Activated CD4-positive, alpha-beta T cell treated with anti-CD3 and anti-CD28 coated beads for 36 hours (primary cell): ENCODE results near the gene OSBPL2. TPM values are rescaled to one million over a fixed set of nuclear protein-coding genes. Genes with fewer than 3 reads are reported as not detected.

ENCODE experiments used
- ATAC-seq: fragments of 200-7000 bp; cut with Tn5 transposase; one replicate; pipeline ENCODE4 v1.10.0; 2021; ENCODE audit warnings: mild to moderate bottlenecking, moderate library complexity
- CTCF ChIA-PET: fragments of 350-600 bp; sonication (Branson Sonifier 250); formaldehyde crosslinking; loops from one replicate; lab custom pipeline; 2021; ENCODE audit warnings: antibody characterized with exemption; lab: Charles Lee
- POLR2A ChIA-PET: fragments of 350-600 bp; sonication (Branson Sonifier 250); formaldehyde crosslinking; loops from one replicate; lab custom pipeline; 2021; ENCODE audit warnings: antibody characterized with exemption, inconsistent platforms; lab: Charles Lee
- DNase-seq: peaks from one replicate; pipeline ENCODE4 v3.0.0-alpha.2; 2020
- H3K27ac Mint-ChIP-seq: one replicate; pipeline ENCODE4 v1.8.0; 2021; ENCODE audit warnings: mixed read lengths
- H3K27me3 Mint-ChIP-seq: one replicate; pipeline ENCODE4 v1.8.0; 2021; ENCODE audit warnings: mixed read lengths
- H3K36me3 Mint-ChIP-seq: one replicate; pipeline ENCODE4 v1.8.0; 2021; ENCODE audit warnings: low read depth, mixed read lengths
- H3K4me1 Mint-ChIP-seq: one replicate; pipeline ENCODE4 v1.8.0; 2021; ENCODE audit warnings: mixed read lengths
- H3K4me3 Mint-ChIP-seq: one replicate; pipeline ENCODE4 v1.8.0; 2021; ENCODE audit warnings: mild to moderate bottlenecking, moderate library complexity, mixed read lengths
- H3K9me3 Mint-ChIP-seq: one replicate; pipeline ENCODE4 v1.8.0; 2021; ENCODE audit warnings: low read depth, mixed read lengths
- intact Hi-C, 2 experiments: fragments of 100-400 bp; cut with DNase I in 1 of 2; cut with micrococcal nuclease in 1 of 2; formaldehyde crosslinking; loops; one replicate each; pipeline versions ENCODE4 v1.14.2 to v1.15.1; 2022 to 2024; cut with DNase I, micrococcal nuclease
- total RNA-seq, 2 experiments: library from RNA; stranded (reverse); gene quantifications; one replicate each; pipeline ENCODE4 v1.2.3, GENCODE V29; 2021

OSBPL2 gene
- total RNA-seq, 2 experiments from 2014 or later, result 19.2 to 23.0 TPM

- POLR2A ChIA-PET, result no interaction called here
- no peak for ATAC-seq
- intact Hi-C loops, result no loop called here
Measured at GRCh38 chr20:62208795-62209755, 29.2 kb upstream of the OSBPL2 start.

GRCh38 chr20:62209850-62210495, 28.3 kb upstream of the OSBPL2 start:
- no peaks in the 10 kb centered on the region for H3K4me1 Mint-ChIP-seq
- H3K9me3 Mint-ChIP-seq, result no peaks in the 10 kb centered on the region
- no peaks in the 10 kb centered on the region for H3K36me3 Mint-ChIP-seq
- ATAC-seq (no peak), DNase-seq (no peak)
- no peak overlapping the region for H3K27ac Mint-ChIP-seq
- ChIA-PET POLR2A (no interaction called here), CTCF (no interaction called here)
- intact Hi-C loops, result no loop called here
- H3K27me3 Mint-ChIP-seq, result peaks cover 2% of the 10 kb centered on the region
- no peak overlapping the region for H3K4me3 Mint-ChIP-seq

More at GRCh38 chr20:62208795-62209755, 29.2 kb upstream of the OSBPL2 start:
- H3K27ac Mint-ChIP-seq, result no peak overlapping the region
- CTCF ChIA-PET, result no interaction called here
- no peak for DNase-seq
- H3K36me3 Mint-ChIP-seq, result no peaks in the 10 kb centered on the region
- no peak overlapping the region for H3K4me3 Mint-ChIP-seq
- H3K4me1 Mint-ChIP-seq, result no peaks in the 10 kb centered on the region
- no peaks in the 10 kb centered on the region for H3K9me3 Mint-ChIP-seq
- peaks cover 2% of the 10 kb centered on the region for H3K27me3 Mint-ChIP-seq

GRCh38 chr20:62210496-62210855, 27.8 kb upstream of the OSBPL2 start:
- DNase-seq (no peak), ATAC-seq (no peak)
- H3K27ac Mint-ChIP-seq, result no peak overlapping the region
- no peaks in the 10 kb centered on the region for H3K4me1 Mint-ChIP-seq
- POLR2A ChIA-PET, result no interaction called here
- CTCF ChIA-PET, result no interaction called here
- H3K4me3 Mint-ChIP-seq, result no peak overlapping the region
- peaks cover 4% of the 10 kb centered on the region for H3K27me3 Mint-ChIP-seq
- H3K36me3 Mint-ChIP-seq, result no peaks in the 10 kb centered on the region
- intact Hi-C loops, result no loop called here
- no peaks in the 10 kb centered on the region for H3K9me3 Mint-ChIP-seq

DNA sequence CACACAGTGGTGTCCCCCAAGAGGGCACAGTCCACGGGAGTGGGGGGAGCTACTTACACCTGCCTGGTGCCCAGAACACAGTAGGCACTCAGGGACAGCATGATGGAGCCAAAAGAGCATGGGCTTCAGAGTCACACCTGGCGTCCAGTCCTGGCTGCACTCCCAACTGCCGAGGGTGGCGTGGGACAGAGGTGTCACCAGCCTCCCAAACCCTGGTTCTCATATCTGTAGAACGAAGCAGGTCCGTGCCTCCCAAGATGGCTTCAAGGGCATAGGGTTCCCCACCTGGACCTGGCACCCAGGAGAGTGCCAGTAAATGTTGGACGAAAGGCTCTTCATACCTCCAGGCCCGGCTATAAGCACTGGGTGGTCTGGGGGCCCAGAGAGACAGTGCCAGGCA, 27.1 kb upstream of the OSBPL2 start:
- H3K36me3 Mint-ChIP-seq, result no peaks in the 10 kb centered on the region
- POLR2A ChIA-PET, result no interaction called here
- H3K9me3 Mint-ChIP-seq, result no peaks in the 10 kb centered on the region
- H3K4me3 Mint-ChIP-seq, result no peak overlapping the region
- no peak overlapping the region for H3K27ac Mint-ChIP-seq
- no peak for ATAC-seq
- H3K4me1 Mint-ChIP-seq, result no peaks in the 10 kb centered on the region
- intact Hi-C loops, result no loop called here
- CTCF ChIA-PET, result interaction anchor here (0.6 kb wide), 1 partner anchor 578 kb away, joined by 3 read pairs; no protein-coding TSS in a partner anchor
- peaks cover 4% of the 10 kb centered on the region for H3K27me3 Mint-ChIP-seq
- no peak for DNase-seq

DNA sequence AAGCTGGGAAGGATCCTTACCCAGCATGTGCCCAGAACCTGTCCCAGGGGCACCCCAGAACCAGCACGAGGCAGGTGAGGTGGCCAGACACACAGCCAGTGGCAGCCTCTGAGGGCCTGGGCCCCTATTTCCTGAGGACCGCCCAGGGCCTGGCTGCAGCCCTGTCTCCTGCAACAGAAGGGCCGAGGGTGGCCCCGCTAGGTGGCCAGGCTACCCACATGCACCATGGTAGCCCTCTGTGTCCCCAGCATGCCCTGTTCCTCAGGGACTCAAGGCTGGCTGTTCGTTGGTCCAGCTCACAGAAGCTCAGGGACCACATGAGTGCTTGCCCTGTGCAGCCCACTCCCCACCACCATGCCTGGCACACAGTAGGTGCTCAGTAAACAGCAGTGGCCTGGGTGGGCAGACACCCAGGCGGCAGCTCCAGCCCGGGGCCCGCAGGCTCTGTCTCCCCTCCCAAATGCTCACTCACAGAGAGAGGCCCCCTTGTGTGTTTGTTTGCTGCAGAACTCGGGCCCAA, 26.5 kb upstream of the OSBPL2 start:
- ATAC-seq (no peak), DNase-seq (no peak)
- H3K27me3 Mint-ChIP-seq, result peaks cover 4% of the 10 kb centered on the region
- no peak overlapping the region for H3K4me3 Mint-ChIP-seq
- ChIA-PET POLR2A (no interaction called here), CTCF (interaction anchor here (0.8 kb wide), 1 partner anchor 164 kb away, joined by 3 read pairs; no protein-coding TSS in a partner anchor)
- no peaks in the 10 kb centered on the region for H3K9me3 Mint-ChIP-seq
- no peak overlapping the region for H3K27ac Mint-ChIP-seq
- intact Hi-C loops, result no loop called here
- H3K4me1 Mint-ChIP-seq, result no peaks in the 10 kb centered on the region
- no peaks in the 10 kb centered on the region for H3K36me3 Mint-ChIP-seq

DNA sequence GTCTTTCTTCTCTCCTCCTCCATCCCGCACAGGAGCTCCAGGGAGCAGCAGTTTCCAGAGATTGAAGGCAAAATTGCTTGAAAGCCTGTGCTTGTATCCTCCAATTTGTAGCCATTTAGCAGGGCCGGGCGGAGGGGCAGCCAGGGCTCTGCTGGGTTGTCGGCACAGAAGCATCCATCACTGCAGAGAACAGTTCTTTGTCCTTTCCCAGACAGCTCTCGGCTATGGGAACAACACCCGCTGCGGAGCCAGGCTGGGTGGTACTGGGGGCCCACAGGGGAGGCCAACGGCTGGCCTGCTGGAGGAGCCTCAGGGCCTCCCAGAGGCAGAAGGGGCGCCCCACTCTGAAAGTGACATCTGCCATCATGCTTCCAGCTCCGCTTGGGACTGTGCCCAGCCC, 26.0 kb upstream of the OSBPL2 start:
- CTCF ChIA-PET, result interaction anchor here (0.8 kb wide), 1 partner anchor 165 kb away, joined by 3 read pairs; no protein-coding TSS in a partner anchor
- Mint-ChIP-seq H3K27ac (no peak overlapping the region), H3K36me3 (no peaks in the 10 kb centered on the region), H3K27me3 (peaks cover 6% of the 10 kb centered on the region), H3K9me3 (no peaks in the 10 kb centered on the region), H3K4me1 (no peaks in the 10 kb centered on the region), H3K4me3 (no peak overlapping the region)
- DNase-seq (no peak), ATAC-seq (no peak)
- POLR2A ChIA-PET, result no interaction called here
- intact Hi-C loops, result no loop called here

GRCh38 chr20:62214067-62214466, 24.3 kb upstream of the OSBPL2 start:
- no peaks in the 10 kb centered on the region for H3K4me1 Mint-ChIP-seq
- DNase-seq (no peak), ATAC-seq (no peak)
- CTCF ChIA-PET, result interaction anchor here (0.7 kb wide), 1 partner anchor 268 kb away, joined by 3 read pairs; no protein-coding TSS in a partner anchor
- H3K9me3 Mint-ChIP-seq, result no peaks in the 10 kb centered on the region
- no peak overlapping the region for H3K4me3 Mint-ChIP-seq
- POLR2A ChIA-PET, result no interaction called here
- H3K27ac Mint-ChIP-seq, result no peak overlapping the region
- peaks cover 10% of the 10 kb centered on the region for H3K27me3 Mint-ChIP-seq
- no peaks in the 10 kb centered on the region for H3K36me3 Mint-ChIP-seq
- intact Hi-C loops, result no loop called here

- DNase-seq, result no peak
- intact Hi-C loops, result no loop called here
- Mint-ChIP-seq H3K4me3 (no peak overlapping the region), H3K9me3 (no peaks in the 10 kb centered on the region), H3K27me3 (peaks cover 12% of the 10 kb centered on the region), H3K27ac (no peak overlapping the region), H3K4me1 (no peaks in the 10 kb centered on the region), H3K36me3 (no peaks in the 10 kb centered on the region)
- ChIA-PET POLR2A (no interaction called here), CTCF (no interaction called here)
- no peak for ATAC-seq
Measured at GRCh38 chr20:62215020-62215990, 23.0 kb upstream of the OSBPL2 start.

GRCh38 chr20:62215991-62216635, 22.2 kb upstream of the OSBPL2 start:
- ChIA-PET CTCF (no interaction called here), POLR2A (no interaction called here)
- Mint-ChIP-seq H3K27me3 (peaks cover 17% of the 10 kb centered on the region), H3K27ac (no peak overlapping the region), H3K4me1 (no peaks in the 10 kb centered on the region), H3K36me3 (no peaks in the 10 kb centered on the region), H3K4me3 (no peak overlapping the region), H3K9me3 (no peaks in the 10 kb centered on the region)
- ATAC-seq, result no peak
- intact Hi-C loops, result no loop called here
- DNase-seq, result no peak

DNA sequence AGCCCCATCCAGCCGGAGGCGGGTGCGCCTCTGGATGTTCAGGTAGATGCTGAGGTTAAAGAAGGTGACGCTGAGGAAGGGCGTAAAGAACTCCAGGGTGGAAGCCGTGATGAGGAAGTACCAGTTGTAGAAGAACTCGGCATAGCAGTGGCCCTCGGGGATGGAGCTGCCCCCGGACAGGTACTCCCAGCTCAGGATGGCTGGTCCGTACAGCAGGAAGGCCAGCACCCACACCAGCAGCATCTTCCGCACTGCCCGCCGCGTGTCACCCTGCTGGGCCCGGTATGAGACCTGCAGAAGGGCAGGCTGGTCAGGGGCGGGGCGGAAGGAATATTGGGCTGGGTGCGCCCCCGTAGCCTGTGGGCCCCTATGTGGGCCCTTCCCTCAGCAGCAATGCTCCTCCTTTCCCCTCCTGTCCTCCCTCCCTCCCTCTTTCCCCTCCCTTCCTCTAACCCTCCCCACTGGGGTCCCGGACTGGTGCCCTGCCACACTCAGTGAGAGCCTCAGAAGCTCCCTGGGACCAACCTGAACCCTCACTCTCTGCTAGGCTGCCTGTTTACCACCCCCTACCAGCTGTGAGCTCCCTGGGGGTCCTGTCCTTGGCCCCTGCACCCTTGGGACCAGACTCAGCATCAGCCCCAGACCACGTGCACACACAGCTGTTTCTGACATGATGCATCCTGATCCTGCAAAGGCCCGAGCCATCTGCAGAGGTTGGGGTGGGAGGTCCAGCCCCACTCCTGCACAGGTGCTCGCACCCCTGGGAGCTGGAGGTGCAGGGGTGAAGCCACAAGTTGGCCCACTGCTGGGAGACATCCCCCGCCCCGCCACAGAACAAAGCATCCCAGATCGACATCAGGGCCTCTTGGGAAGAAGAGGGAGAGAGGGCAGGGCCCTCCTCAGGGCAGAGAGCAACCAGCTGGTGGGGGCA, 21.4 kb upstream of the OSBPL2 start:
- Mint-ChIP-seq H3K4me3 (no peak overlapping the region), H3K27me3 (peaks cover 22% of the 10 kb centered on the region), H3K36me3 (no peaks in the 10 kb centered on the region), H3K9me3 (no peaks in the 10 kb centered on the region), H3K4me1 (no peaks in the 10 kb centered on the region), H3K27ac (no peak overlapping the region)
- ChIA-PET CTCF (no interaction called here), POLR2A (no interaction called here)
- intact Hi-C loops, result no loop called here
- ATAC-seq, result no peak
- no peak for DNase-seq
